ENCODE measurements around the gene NDUFA11.
"Not testable (repeated sequence)": the region's sequence is repeated elsewhere in the genome, so short reads cannot be mapped to it uniquely, and the experiment has no call there.

The NDUFA11 gene

DNA sequence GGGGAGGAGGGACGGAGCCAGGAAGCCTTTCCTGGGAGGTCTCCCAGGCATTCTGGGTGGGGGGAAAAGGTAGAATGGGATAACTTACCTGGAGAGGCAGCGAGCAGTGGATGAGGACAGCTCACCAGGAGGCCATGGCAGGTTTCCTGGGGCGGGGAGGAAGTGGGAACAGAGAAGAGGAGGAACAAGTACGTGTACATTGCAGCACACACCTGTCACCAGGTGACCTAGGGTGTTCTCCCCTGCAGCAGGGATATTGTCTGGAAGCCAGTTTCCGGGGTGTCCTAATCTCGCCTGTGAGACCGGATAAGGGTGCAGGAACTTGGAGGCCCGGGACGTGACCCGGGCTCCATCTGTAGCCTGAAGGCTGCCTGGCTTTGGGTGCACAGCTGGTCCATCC is 52.3 kb downstream of the NDUFA11 start, which contains the start of gene FUT3:
Gene FUT3 (minus strand): TSS at position 148 of the 400 bp plus-strand sequence.
- DNase-seq = no peak

DNA sequence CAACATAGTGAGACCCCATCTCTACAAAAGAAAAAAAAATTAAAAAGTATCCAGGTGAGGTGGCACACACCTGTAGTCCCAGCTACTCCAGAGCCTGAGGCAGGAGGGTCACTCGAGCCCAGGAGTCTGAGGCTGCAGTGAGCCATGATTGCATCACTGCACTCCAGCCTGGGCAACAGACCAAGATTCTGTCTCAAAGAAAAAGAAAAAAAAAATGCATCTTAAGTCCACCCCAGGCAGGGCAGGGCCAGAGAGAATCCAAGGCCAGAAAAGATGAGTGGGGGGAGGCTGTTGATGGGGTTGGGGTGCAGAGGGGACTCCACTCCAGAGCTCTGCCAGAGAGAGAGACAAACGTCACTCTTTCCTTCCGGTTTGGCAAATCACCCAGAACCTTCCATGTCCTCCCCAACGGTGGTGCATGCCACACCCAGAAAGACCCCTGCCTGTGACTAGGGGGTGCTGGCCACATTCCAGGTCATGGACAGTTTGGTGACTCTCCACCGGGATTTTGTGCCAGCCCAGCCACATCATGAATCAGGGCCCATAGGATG is 52.8 kb downstream of the NDUFA11 start:
- peak; percentile 28 for DNase-seq

DNA sequence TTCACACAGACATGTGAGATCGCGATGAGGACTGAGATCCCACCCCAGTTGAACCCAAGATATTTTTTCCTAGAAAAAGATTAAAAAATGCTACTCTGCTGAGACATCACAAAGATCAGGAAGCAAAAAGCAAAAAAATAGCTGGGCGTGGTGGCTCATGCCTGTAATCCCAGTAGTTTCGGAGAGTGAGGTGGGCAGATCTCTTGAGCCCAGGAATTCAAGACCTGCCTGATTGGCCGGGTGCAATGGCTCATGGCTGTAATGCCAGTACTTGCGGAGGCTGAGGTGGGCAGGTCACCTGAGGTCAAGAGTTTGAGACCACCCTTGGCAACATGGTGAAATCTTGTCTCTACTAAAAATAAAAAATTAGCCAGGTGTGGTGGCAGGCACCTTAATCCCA is 53.4 kb downstream of the NDUFA11 start:
- no peak for DNase-seq

DNA sequence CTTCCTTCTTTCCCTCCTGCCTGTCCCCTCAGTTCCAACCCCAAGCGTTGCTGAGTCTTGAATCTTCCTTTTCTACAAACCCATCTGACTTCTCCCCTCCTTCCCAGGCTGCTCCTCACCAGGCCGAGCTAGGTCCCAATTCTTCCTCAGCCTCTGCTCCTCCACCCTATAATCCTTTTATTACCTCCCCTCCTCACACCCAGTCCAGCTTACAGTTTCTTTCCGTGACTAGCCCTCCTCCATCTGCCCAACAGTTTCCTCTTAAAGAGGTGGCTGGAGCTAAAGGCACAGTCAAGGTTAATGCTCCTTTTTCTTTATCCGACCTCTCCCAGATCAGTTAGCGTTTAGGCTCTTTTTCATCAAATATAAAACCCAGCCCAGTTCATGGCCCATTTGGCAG is 55.0 kb downstream of the NDUFA11 start:
- not testable (repeated sequence) for DNase-seq

DNA sequence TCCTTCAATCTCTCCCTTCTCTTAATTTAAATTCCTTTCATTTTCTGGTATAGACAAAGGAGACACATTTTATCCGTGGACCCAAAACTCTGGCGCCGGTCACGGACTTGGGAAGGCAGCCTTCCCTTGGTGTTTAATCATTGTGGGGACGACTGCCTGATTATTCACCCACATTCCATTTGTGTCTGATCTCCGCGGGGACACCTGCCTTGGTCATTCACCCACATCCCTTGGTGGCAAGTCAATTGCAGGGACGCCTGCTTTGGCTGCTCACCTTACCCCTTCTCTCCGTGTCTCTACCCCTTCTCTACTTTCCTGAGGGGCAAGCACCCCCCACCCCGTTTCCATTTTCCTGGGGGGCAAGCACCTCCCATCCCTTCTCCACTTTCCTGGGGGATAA is 55.7 kb downstream of the NDUFA11 start:
- DNase-seq = not testable (repeated sequence)

All from hematopoietic multipotent progenitor cell treated with erythropoietin and hydrocortisone succinate and interleukin-3 and kit ligand, for 4 days (in vitro differentiated cells).